Jurkat, Clone E6-1 (cell line): ENCODE results near the gene FGF19.
A peak's percentile ranks its signal among the peaks of the same experiment; 100 is the strongest.

Experiments
- DNase-seq: peaks from one replicate; pipeline ENCODE4 v3.0.0-alpha.2; 2011; ENCODE audit warnings: low read depth, low spot score
- H3K4me3 ChIP-seq: 2 replicates; pipeline ENCODE4 v1.5.1; 2011; ENCODE audit warnings: mild to moderate bottlenecking, low read length, control low read depth, moderate library complexity

Gene FGF19

DNA sequence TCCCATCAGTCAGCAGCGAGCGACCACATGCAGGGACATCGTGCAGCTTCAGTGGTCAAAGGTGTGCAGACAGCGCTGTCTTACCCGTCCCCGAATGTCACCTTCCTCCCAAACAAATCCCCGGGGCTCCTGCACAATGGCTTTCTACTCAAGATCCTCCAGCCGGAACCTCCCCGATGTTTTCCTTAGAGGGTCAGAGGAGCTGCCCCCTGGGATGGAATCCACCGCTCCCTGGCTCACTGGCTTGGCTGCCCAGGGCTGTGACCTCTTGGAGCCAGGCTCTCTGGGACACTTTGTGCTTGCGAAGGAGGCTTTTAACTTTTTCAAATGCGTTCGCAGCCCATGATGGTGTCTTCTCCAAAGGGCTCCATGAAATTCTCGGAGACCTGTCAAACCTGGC lies 17.3 kb upstream of the FGF19 start:
- DNase-seq = no peak
- no peak overlapping the region for H3K4me3 ChIP-seq

DNA sequence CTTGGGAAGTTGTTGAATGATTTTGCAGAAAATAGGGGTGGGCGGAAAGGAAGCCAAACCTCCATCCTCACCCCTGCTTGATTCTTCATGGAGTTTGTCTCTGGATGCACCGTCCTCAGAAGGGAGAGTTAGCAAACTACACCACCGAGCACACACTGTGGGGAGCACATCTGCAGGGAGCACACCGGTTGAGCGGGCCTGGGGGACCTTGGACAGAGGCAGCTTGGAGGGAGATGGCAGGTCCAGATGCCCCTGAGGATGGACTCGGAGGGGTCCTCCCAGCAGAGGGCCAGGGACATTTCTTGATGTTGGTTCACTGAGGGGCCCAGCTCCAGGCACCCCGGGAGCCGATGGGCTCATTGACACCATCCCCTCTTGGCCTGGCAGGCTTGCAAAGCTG lies 15.1 kb upstream of the FGF19 start:
- no peak overlapping the region for H3K4me3 ChIP-seq
- DNase-seq = no peak

DNA sequence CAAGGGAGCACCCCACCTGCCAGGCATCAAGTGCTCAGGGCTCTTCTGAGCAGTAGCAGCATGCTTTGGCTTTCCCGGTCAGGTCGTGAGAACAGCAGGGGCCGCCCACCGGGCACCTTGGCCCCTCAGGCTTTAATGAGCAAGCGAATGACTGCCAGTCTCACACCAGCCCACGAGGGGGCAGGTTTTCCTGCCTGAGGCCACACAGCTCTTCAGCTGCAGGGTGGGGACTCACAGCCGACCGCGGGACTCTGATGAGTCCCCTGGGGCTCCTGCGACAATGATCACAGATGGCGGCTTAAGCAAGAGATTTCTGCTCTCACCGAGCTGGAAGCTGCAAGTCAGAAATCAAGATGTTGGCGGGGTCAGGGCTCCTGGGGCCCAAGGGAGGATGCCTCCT lies 14.3 kb upstream of the FGF19 start:
- DNase-seq = peak; percentile 55
- no peak overlapping the region for H3K4me3 ChIP-seq

DNA sequence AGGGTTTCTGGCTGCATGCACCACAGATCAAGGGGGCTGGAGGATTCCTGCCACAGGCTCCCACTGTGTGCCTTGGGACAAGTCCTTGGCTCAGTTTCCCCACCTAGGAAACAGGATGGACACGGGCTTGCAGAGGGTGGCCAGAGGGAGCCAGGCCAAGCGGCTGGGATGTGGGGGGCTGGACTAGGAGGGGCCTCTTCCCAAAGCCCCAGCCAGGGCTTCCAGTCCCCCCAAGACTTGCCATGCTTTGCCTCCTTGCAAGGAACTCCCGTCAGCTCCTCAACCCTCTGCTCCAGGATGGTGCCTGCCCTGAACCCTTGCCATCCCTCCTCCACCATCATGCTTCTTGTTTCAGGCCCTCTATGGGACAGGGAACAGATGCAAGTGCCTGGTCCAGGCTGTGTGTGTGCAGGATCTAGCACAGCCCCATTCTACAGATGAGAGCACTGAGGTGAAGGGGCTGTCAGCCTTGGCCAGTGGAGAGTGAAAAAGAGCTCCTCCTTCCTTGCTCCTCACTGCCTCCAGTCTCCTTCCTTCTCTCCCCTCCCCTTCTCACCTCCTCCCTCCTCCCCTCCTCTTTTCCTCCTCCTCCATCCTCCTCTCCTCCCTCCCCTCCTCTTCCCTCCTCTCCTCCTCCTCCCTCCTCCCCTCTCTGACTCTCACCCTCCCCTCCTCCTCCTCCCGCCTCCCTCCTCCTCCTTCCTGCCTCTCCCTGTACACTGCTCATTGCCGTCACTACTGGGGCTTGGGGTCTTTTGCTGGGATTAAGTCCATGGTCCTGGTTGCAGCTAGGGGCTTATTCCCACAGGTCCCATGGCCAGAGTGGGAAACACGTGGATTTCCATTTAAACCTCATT lies 13.3 kb upstream of the FGF19 start:
- no peak for DNase-seq
- H3K4me3 ChIP-seq = no peak overlapping the region

DNA sequence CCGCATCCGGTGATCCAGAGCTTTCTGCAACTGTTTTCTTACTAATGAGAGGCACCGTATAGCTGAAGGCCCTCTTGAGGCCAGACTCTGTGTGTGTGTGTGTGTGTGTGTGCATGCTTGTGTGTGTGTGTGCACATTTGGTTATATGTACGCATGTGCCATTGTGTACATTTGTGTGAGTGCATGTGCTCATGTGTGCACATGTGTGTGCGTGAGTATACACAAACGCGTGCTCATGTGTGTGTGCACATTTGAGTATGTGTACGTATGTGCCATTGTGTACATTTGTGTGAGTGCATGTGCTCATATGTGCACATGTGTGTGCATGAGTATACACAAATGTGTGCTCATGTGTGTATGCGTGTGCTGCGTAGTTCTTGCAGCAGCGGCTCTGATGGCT lies 12.3 kb upstream of the FGF19 start:
- no peak for DNase-seq
- H3K4me3 ChIP-seq = no peak overlapping the region

DNA sequence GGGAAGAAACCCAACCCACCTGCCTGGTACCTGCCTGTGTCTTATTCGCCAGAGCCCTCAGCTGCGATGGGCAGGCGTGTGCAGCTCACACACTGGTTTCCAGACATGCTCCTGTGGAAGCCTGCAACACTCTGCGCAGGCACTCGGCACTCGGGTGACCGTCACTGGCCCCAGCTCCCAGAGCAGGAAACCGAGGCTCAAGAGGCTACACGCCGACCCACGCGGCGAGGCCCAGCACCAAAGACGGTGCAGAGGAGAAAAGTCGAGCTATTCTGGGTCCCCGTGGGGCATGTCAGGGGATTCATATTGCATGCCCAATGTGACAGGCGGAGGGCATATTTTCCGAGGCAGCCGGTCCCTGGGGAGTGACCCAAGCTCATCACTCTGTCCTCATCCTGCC lies 11.6 kb upstream of the FGF19 start:
- H3K4me3 ChIP-seq = no peak overlapping the region
- DNase-seq = no peak

DNA sequence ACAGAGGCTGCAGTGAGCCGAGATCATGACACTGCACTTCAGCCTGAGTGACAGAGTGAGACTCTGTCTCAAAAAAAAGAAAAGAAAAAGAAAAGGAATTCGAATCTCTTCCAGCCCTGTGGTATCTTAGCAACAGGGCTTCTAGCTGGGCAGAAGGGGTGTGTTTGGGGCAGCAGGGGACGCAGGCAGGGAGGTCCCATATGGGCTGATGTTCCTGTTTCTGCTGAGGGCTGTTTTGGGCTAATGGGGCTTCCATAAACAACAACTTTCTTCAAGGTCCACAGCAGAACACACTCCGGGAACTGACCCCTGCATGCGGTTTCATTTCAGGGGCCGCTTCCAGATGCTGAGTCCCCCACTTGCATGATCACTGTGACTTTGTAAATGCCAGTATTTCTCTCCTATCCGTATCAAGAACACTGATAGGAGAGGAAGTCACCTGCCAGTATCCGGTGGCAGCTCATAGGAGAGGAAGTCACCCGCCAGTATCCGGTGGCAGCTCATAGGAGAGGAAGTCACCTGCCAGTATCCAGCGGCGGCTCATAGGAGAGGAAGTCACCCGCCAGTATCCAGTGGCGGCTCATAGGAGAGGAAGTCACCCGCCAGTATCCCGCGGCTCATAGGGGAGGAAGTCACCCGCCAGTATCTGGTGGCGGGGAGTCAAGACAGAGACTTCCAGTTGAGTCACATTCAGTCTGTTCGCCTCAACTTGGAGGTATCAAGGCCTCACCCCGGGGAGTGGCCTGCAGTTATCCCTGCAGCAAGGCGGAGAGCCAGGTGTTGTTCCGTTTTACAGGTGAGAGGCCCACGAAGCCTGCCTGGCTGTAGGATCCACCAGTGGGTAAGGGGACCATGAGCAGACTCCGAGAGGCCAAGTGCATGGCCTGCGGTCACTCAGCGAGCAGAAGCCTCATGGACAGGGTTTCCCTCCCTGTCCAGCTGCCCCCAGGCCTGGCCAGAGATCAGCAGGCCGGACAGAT lies 8.3 kb upstream of the FGF19 start:
- peak; percentile 80 for DNase-seq
- H3K4me3 ChIP-seq = peak overlapping the region; percentile 28

DNA sequence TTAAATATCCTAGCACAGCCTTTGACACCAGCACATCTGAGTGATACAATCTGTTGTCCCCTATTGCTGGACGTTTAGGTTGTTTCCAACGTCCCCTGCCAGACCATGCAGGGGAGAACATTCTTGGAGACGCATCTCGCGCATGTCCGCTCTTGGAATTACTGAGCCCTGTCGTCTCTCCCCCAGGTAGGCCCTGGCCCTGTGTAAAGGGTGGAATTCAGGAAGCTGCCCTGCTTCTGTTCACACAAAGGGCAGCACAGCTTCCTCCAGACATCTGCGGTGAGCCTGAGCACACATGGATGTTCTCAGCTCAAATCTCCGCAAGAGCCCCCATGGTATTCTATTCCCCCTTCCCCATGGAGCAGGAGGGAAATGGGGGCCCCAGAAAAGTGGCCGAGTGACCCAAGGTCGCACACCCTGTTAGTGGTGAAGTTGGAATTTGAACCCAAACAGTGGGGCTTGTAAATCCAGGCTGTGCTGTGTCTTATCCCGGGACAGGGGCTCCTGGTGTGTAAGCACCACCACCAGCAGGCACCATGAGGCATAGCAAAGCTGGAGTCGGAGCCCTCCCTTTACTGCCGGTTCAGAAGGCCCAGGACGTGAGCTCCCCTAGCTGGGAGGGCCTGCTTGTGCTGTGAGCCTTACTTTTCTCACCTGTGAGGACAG lies 5.0 kb upstream of the FGF19 start:
- no peak overlapping the region for H3K4me3 ChIP-seq
- DNase-seq = no peak

DNA sequence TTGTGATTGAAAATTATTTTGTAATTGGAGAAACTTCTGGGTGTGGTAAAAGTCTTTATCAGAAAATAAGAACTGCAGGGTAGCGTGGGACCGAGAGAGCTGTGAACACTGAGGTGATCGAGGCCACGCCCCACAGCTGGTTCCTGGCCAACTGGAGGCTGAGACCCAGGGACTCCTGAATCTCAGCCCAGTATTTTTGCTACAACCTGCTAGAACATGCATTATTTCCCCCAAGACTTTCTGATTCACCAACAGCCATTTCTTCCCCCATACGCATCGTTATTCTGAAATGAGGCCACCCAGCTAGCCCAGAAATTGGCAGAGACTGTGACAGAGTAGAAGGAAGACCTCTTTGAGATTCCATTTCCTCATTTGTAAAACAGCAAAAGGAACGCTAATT lies 3.4 kb upstream of the FGF19 start:
- no peak overlapping the region for H3K4me3 ChIP-seq
- no peak for DNase-seq

DNA sequence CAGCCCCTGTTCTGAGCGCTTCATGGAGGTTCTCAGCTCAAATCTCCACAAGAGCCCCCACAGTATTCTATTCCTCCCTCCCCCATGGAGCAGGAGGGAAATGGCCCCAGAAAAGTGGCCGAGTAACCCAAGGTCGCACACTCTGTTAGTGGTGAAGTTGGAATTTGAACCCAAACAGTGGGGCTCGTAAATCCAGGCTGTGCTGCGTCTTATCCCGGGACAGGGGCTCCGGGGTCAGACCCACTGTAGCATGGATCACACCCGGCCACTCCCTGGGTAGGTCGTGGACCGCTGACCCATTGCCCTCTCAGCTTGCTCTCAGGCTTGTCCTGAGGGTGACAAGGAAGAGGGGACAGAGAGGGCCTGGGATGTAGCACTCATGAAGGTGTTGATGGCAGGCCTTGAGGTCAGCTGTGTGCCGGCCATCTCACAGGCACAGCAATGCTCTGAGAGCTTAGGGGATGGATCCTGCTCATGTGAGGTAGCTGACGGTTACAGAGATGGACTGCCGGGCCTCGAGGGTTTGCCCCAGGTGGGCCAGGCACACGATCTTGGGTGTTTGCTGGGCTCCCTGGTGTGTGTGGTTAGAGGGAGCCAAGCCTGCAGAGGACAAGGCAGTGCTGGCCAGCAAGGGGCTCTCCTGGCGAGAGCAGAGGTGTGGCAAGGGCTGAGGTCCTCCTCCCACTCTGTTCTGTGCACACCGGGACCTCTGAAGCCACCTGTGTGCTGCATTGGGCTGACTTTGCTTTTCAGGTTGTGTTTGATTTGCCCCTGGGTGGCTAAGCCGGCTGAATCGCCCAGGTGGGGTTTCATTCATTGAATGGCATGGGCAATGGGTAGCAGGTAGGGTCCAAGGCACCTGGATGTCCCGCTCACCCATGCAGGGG lies 2.3 kb upstream of the FGF19 start:
- no peak overlapping the region for H3K4me3 ChIP-seq
- no peak for DNase-seq

DNA sequence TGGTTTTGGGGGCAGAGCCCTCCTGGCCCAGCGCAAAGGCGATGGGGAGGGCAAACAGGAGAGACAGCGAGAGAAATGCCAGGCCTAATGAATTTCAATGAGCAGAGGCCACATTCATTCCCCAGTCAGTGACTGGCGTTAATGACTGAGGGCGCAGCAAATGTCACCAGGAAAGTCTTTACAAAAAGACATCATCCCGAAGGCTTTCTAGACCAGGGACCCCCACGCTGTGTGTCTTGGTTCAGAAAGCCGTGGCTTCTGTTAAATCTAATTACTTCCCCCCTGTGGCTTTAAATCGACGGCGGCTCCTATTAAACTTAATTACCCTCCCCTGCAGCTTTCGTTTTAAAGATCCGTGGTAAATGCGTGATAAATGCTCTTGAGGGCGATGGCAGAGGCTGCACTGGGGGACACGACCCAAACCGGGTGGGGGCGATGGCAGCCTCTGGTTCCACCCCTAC lies 1.6 kb upstream of the FGF19 start:
- DNase-seq = no peak
- H3K4me3 ChIP-seq = no peak overlapping the region

DNA sequence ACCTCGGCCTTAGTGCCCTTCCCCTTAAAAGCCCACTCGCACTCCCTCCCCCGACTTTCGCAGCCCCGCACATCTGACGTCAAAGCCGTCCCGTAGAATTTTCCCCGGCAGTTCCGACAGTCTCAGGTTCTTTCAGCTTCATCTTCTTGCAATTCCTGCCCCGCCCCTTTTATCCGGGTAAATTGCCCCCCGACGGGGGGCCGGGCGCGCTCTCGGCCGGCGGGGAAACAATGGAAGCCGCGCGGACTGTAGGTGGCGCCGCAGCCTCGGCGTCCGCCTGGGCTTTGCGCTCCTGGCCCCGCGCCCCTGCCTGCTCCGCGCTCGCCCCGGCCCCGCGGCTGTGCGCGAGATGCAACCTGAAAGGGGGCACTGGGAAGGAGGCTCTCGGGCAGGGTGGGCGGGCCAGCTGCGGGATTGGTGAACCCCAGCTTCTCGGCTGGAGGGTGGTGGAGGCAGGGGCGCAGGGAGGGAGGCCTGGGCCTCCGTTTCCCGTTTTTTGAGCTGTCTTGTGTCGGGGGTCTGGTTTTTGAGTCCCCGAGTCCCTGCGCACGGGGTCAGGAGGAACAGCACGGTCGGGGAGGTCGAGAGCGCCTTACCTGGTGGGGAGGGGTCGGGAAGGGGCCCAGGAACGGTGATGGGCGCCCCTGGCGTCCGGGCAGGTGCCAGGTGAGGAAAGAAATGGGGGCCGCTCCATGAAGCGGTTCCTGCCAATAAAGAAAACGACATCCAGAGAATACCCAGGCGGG lies 859 bp upstream of the FGF19 start:
- no peak overlapping the region for H3K4me3 ChIP-seq
- DNase-seq = no peak

DNA sequence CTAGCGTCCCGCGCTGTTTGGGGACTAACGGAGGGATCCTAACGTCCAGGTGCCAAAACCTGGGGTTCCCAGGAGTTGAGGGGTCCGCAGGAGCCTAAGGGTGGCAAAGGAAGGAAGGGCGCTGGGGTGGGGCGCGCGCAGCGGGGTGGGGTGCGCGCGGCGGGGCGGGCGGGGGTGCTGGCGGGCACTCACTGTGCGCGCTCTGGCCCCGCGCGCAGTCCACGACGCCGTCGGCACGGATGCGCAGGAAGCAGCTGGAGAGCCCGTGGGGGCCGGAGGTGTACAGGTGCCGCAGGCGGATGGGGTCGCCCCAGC lies 412 bp downstream of the FGF19 start:
- no peak for DNase-seq
- no peak overlapping the region for H3K4me3 ChIP-seq

DNA sequence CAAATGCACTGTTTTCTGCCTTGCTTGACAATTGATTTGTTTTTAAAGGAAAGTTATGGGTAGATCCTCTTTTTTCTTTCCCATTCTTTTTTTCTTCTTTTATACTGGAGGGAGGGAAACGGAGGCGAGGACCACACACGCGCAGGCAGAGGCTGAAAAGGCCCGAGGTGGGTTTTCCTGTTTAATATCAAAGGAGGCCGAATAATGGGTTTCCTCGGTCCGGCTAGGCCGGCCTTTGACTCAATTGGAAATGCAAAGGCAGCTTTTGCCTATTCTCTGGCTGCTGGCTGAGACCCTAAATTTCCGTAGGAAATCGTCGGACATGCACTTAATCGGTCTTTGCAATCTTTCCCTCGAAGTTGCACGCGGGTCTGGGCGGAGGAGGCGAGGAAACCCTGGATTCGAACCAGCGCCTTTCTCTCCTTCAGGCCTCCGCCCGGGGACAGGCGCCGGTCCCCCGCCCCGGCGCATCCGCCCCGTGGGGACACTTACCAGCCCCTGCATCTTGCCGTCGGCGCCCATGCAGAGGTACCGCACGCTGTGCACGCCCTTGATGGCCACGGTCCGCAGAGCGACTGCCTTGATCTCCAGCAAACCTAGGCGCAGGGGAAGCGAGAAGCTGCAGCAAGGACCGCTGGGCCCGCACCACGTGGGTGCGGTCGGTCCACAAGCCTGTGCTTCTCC lies 911 bp downstream of the FGF19 start:
- no peak for DNase-seq
- no peak overlapping the region for H3K4me3 ChIP-seq

DNA sequence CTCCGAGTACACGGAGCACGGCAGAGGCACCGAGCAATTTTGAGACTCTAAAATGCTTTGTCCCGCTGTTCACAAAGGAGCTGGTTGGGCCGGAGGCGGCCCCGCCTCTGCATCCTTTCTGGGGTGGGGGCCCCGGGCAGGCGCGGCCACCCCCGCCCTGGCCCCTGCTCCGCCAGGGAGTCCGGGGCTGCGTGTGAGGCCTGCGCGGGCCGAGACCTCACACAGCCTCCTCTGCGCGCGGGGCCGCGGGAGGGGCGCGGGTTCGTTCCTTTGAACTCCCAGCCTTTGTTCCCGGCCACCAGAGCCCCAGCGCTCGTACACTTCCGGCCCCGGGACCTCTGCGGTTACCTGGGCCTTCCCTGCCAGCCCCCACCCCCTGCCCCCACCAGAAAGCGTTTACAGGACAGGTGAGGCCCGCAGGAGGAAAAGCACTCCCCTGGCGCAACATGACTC lies 1.6 kb downstream of the FGF19 start:
- no peak for DNase-seq
- H3K4me3 ChIP-seq = peak overlapping the region; percentile 11; the same call in 1 of the 2 replicates

DNA sequence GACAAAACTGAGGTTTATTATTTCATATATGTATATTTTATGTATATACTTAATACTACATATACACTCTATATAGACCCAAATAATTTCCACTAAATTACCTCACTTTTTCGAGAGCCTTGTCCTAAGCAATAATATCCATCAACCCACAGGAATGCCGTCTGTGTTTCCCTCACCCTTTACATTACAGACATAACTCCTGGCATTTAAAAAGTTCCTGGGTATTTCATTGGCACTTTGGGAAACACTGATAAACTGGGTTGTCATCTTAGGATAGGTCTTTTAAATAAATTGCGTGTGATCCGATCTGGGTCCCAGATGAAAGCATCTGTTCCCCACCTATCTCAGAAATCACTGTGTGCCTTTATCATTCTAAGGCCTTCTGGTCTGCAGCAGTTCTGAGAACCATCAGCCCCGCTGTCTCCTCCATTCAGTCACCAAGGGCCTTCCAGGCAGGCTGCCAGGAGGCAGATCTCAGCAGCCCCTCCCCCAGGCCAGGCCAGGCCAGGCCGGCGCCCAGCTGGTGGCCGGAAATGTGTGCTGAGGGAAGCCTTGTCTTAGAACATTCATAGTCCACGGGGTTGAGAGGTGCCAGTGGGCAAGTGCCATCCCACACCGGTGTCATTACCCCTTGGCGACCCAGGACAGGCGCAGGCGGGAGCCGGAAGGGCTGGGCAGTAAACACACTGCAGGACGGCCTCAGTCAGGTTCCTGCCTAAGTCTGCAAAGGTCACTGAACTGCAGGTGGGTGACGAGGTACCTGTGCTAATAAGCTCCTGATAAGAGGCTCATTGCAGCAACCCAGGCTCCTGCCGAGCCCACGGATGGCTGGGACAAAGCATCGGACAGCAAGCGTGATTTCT lies 3.3 kb downstream of the FGF19 start:
- no peak for DNase-seq
- no peak overlapping the region for H3K4me3 ChIP-seq

DNA sequence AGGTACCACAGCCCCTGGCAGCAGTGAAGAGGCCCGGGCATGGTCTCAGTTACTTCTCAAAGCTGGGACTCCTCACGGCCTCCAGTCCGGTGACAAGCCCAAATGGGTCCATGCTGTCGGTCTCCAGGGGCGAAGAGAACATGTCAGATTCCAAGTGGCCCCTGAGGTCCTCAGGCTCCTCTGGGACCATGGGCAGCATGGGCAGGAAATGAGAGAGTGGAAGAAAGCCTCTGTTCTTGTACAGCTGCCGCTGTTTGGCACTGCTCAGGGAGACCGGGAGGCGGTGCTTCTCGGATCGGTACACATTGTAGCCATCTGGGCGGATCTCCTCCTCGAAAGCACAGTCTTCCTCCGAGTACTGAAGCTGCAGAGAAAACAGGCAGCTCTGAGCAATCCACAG lies 4.6 kb downstream of the FGF19 start:
- H3K4me3 ChIP-seq = no peak overlapping the region
- no peak for DNase-seq
